ENCODE measurements around the gene SERP2. TPM values are rescaled to one million over a fixed set of nuclear protein-coding genes. Genes with fewer than 3 reads are reported as not detected.

The SERP2 gene
- total and polyA plus RNA-seq, 9 of the 15 experiments (the other 6 are each of a cell fraction or from before 2014, with no cell fraction given): 0.13 TPM; not detected in 8

- no peak for TF ChIP-seq DLX4 (CRISPR knock-in tag; IDR thresholded peaks at IDR 0.05)
These were observed 9.8 kb upstream of the SERP2 start (continued) for GRCh38 chr13:44363631-44364344.

DNA sequence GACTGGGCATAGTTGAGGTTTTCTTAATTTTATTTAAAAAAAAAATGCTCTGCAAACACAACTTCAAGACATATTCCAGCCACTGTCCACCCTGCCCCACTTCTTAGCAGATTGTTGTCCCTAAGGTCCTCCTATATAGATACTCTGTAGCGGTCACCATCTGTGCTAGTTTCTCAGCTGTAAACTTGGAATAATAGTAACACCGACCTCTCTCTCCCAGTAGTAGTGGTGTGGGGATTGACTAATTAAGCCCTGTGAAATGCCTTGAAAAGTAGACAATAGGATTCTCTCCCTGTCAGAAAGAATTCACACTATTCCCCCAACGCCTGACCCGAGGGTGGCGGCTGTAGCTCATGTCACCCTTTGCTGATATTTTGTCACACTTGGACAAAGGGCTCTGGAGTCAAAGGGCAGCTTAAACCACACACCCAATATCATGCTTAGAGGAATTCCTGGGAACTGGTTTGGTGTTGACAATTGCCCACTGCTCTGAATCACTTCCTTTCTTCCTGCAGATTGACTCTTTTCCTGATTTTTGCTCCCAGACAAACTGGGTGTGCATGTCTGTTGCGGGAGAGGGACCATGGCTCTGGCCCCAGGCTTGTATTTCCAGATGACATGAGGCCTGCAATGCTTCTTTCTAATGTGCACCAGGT lies 9.2 kb upstream of the SERP2 start:
- no peak for FAIRE-seq
- no peak for DNase-seq (ENCODE audit: extremely low read depth in 1 of 4, low spot score in 3 of 4)
- no peak overlapping the region for H3K9ac ChIP-seq (ENCODE audit: insufficient read depth in 1 of 2, low read depth in 2 of 2, low read length in 2 of 2)
- no peak overlapping the region for H3K4me3 ChIP-seq
- H3K79me2 ChIP-seq (ENCODE audit: control insufficient read depth, insufficient read depth, low read length): no peaks in the 10 kb centered on the region
- WGBS (ENCODE audit: insufficient coverage, low coverage, missing lambda C conversion rate): 51% methylated on average over 6 of the region's 6 CpGs
- no peak overlapping the region for H2AFZ ChIP-seq (ENCODE audit: low read depth, low read length)
- TF ChIP-seq, protein P1, sequence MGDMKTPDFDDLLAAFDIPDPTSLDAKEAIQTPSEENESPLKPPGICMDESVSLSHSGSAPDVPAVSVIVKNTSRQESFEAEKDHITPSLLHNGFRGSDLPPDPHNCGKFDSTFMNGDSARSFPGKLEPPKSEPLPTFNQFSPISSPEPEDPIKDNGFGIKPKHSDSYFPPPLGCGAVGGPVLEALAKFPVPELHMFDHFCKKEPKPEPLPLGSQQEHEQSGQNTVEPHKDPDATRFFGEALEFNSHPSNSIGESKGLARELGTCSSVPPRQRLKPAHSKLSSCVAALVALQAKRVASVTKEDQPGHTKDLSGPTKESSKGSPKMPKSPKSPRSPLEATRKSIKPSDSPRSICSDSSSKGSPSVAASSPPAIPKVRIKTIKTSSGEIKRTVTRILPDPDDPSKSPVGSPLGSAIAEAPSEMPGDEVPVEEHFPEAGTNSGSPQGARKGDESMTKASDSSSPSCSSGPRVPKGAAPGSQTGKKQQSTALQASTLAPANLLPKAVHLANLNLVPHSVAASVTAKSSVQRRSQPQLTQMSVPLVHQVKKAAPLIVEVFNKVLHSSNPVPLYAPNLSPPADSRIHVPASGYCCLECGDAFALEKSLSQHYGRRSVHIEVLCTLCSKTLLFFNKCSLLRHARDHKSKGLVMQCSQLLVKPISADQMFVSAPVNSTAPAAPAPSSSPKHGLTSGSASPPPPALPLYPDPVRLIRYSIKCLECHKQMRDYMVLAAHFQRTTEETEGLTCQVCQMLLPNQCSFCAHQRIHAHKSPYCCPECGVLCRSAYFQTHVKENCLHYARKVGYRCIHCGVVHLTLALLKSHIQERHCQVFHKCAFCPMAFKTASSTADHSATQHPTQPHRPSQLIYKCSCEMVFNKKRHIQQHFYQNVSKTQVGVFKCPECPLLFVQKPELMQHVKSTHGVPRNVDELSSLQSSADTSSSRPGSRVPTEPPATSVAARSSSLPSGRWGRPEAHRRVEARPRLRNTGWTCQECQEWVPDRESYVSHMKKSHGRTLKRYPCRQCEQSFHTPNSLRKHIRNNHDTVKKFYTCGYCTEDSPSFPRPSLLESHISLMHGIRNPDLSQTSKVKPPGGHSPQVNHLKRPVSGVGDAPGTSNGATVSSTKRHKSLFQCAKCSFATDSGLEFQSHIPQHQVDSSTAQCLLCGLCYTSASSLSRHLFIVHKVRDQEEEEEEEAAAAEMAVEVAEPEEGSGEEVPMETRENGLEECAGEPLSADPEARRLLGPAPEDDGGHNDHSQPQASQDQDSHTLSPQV (IDR thresholded peaks at IDR 0.05): no peak
- no peak for TF ChIP-seq ZNF766 (CRISPR knock-in tag; conservative IDR thresholded peaks at IDR 0.05)
- no peak for TF ChIP-seq NR4A1 (CRISPR knock-in tag; IDR thresholded peaks at IDR 0.05)
- no peak for TF ChIP-seq NR4A1 (tag; IDR thresholded peaks at IDR 0.05)
- TF ChIP-seq NFE2 (IDR thresholded peaks at IDR 0.05; ENCODE audit: low read depth): no peak
- no peak for TF ChIP-seq PTBP1 (IDR thresholded peaks at IDR 0.05; ENCODE audit: low read depth, low read length)
- no peak for TF ChIP-seq IRF2 (CRISPR knock-in tag; IDR thresholded peaks at IDR 0.05)
- TF ChIP-seq BRD9 (IDR thresholded peaks at IDR 0.05; ENCODE audit: low read depth, partially characterized antibody): no peak
- no peak for TF ChIP-seq POLR3A (IDR thresholded peaks at IDR 0.05; ENCODE audit: borderline replicate concordance, extremely low read depth, insufficient read depth, insufficient read length)
- no peak for TF ChIP-seq ATF1 (CRISPR knock-in tag; IDR thresholded peaks at IDR 0.05)
- TF ChIP-seq ATF1 (tag; IDR thresholded peaks at IDR 0.05): no peak
- no peaks in the 10 kb centered on the region for H3K9me3 ChIP-seq (replicated peaks; ENCODE audit: control insufficient read depth, insufficient read depth, low read depth, low read length)
- H3K36me3 ChIP-seq (ENCODE audit: control insufficient read depth, insufficient read depth, low read length): no peaks in the 10 kb centered on the region
- no peak for ATAC-seq
- no peak overlapping the region for H3K27ac ChIP-seq (ENCODE audit: extremely low read depth, low read depth, low read length)
- H3K4me2 ChIP-seq (ENCODE audit: insufficient read depth, low read length): no peak overlapping the region
- H3K27me3 ChIP-seq (ENCODE audit: control insufficient read depth in 2 of 2, insufficient read depth in 2 of 2, low read length in 2 of 2): no peaks in the 10 kb centered on the region; a peak in 1 of 5 replicates
- no TSS peak for BruUV-seq (replicated peaks)
- H4K20me1 ChIP-seq (replicated peaks; ENCODE audit: control insufficient read depth, insufficient read depth, low read length): no peaks in the 10 kb centered on the region
- in situ Hi-C loops (cut with MboI) (no loop called here), intact Hi-C loops (cut with micrococcal nuclease) (no loop called here)
- ChIA-PET POLR2A (interaction anchor here (0.5 kb wide), 1 partner anchor 23 kb away, joined by 3 read pairs; no protein-coding TSS in a partner anchor), CTCF (ENCODE audit: low intra/inter-chr PET ratio) (no interaction called here)
- H3K9me1 ChIP-seq (ENCODE audit: control insufficient read depth, insufficient read depth, low read length): no peaks in the 10 kb centered on the region
- H3K4me1 ChIP-seq (replicated peaks in 1 of 2; ENCODE audit: control insufficient read depth in 2 of 2, insufficient read depth in 2 of 2, low read length in 2 of 2): peaks cover 3 to 19% of the 10 kb centered on the region in 2 experiments; a peak in 3 of 5 replicates

Measured in K562 (cell line).